ENCODE results near the gene SYDE2. TPM values are rescaled to one million over a fixed set of nuclear protein-coding genes. Genes with fewer than 3 reads are reported as not detected.
"Not testable (repeated sequence)": the region's sequence is repeated elsewhere in the genome, so short reads cannot be mapped to it uniquely, and the experiment has no call there.

Gene SYDE2
- 2.3 and 3.7 TPM in 2 replicates for total RNA-seq (2014; rRNA removed; shearing (Covaris generic))
- 1.4 and 2.5 TPM in 2 replicates for polyA plus RNA-seq (2015; cell fraction: cytosol; rRNA removed)
- 3.2 and 3.8 TPM in 2 replicates for polyA plus RNA-seq (2015; cell fraction: nucleus; rRNA removed)

DNA sequence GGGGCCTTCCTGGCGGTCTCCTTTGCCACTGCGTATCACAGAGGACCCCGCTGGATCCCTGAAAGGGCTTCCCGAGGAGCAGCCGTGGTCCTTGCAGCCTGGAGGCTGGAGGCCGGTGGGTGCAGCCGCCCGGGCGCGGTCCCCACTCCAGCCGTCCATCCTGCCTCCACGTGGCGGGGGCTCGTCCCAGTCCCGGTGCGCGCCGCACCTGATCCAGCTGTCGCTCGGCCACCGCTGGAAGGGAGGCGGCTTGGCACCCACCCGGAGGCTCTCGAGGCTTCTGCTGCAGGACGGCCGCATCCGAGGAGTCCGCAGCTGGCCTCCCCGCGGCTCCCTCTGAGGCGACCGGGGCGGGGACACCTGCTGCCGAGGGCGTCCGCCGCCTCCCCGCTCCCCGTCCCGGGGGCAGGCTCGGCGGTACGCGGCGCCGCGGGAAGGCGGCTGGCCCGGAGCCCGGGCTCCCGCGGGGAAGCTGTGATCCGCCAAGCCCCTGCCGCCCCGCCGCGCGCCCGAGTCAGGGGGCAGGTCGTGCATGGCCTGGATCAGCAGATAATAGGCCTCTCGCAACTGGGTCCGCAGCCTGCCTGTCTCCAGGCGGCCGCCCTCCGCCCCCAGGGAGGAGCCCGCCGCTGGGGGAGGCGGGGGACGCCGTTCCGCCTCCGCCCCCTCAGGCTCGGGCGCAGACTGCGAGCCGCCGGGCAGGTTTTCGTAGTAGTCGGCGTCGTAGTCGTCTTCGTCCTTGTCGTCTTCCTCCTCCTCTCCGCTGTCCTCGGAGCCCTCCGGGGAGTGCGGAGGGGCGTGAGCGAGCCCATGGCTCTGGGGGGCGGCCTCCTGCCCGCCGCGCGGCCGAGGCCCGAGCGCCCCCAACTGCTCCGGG, at the start of gene SYDE2:
Gene SYDE2, minus strand, starts transcription at position 554 of the 877 bp plus-strand sequence. Its CDS starts 20 bp downstream, at position 534.
- peak; percentile 86 for DNase-seq (ENCODE audit: low read depth)

- not testable (repeated sequence) for DNase-seq (ENCODE audit: low read depth)
These were observed 48.2 kb upstream of the SYDE2 start for GRCh38 chr1:85249042-85249441.

DNA sequence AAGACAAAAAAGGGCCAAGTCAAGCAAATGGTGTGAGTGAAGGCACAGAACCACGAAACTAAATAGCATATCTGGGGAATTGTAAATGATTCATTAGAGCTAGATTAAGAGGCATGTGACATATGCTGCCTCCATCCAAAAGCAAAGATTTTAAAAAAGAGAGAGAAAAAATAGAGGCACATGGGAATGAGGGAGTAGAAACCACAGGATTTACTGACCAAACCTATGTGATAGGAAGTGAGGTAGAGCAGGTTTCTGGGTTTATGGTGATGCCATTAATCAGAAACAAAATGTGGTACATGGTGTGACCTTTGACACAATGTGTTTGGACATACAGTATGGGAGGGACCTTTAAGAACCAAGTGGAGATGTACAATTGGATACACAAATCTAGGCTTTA, 45.1 kb upstream of the SYDE2 start:
- DNase-seq (ENCODE audit: low read depth): no peak

DNA sequence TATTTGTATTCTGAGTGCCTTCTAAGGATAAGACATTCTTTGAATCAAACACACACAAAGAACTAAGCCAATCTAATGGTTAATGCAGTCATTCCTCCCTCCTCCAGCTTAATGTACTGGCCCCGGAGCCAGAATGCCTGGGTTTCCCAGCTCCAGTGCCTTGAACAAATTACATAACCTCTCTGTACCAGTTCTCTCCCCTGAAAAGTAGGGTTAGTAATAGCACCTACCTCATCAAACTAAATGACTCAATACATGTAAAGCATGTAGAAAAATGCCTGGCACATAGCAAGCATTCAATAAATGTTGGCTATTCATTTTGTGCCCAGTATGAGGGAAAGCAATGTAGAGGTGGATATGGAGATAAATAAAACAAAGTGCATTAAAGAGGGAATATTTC, 44.6 kb upstream of the SYDE2 start:
- DNase-seq (ENCODE audit: low read depth): no peak

GRCh38 chr1:85244271-85245061, 43.6 kb upstream of the SYDE2 start:
- DNase-seq (ENCODE audit: low read depth): peak; percentile 55

GRCh38 chr1:85243372-85243771, 42.6 kb upstream of the SYDE2 start:
- DNase-seq (ENCODE audit: low read depth): no peak

GRCh38 chr1:85240643-85241042, 39.8 kb upstream of the SYDE2 start:
- DNase-seq (ENCODE audit: low read depth): no peak

DNA sequence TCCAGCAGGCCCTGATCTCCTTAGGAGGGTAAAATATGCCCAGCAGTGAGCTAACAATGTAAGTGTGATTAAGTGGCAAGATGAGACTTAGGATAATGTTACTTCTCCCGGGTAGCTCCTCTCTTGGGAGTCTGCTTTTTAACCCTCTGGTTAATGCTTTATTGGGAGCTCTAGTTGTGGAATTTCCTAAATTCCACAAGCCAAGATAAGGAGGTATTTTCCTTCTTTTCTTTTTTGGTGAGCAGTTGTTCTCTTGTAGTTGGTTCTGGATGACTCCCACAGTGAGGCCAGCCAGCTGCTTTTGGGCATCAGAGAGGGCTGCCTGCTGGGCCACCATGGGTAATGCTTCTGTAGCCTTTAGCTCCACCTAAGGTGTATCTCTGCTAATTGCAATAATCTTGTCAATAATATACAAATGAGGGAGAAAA, 39.4 kb upstream of the SYDE2 start:
- DNase-seq (ENCODE audit: low read depth): no peak

DNA sequence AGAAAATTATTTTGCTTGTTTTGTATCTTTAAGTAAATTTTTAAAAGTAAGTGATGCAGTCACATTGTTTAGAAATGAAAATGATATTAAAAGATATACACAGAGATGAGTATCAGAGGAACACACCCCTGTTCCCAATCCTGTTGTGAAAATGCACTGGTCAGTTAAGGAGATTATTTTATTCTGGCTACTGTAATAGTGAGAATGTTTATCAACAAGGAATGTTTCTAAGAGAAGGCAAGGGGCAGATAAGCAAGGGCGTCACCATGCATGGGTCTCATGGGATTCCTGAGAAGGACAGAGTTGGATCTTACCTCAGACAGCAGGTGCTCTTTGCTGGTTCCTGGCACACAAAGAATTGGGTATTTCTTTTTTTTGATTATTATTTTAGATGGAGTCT, 36.8 kb upstream of the SYDE2 start:
- no peak for DNase-seq (ENCODE audit: low read depth)

GRCh38 chr1:85230305-85230977, 29.6 kb upstream of the SYDE2 start:
- no peak for DNase-seq (ENCODE audit: low read depth)

DNA sequence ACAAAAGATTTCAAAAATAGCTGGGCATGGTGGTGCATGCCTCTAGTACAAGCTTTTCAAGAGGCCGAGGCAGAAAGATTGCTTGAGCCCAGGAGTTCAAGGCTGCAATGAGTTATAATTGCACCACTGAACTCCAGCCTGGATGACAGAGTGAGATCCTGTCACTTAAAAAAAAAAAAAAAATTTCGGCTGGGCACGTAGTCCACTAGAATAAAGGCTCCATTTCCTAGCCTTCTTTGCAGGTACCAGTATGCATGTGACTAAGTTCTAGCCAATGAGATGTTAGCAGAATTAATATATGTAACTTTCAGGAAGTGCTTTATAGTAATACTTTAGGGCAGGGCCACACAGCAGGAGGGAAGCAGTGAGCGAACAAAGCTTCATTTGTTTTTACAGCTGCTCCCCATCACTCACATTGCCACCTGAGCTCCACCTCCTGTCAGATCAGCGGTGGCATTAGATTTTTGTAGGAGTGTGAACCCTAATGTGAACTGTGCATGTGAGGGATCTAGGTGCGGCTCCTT, 28.8 kb upstream of the SYDE2 start:
- DNase-seq (ENCODE audit: low read depth): peak; percentile 5

GRCh38 chr1:85228972-85229371, 28.2 kb upstream of the SYDE2 start:
- DNase-seq (ENCODE audit: low read depth): no peak

DNA sequence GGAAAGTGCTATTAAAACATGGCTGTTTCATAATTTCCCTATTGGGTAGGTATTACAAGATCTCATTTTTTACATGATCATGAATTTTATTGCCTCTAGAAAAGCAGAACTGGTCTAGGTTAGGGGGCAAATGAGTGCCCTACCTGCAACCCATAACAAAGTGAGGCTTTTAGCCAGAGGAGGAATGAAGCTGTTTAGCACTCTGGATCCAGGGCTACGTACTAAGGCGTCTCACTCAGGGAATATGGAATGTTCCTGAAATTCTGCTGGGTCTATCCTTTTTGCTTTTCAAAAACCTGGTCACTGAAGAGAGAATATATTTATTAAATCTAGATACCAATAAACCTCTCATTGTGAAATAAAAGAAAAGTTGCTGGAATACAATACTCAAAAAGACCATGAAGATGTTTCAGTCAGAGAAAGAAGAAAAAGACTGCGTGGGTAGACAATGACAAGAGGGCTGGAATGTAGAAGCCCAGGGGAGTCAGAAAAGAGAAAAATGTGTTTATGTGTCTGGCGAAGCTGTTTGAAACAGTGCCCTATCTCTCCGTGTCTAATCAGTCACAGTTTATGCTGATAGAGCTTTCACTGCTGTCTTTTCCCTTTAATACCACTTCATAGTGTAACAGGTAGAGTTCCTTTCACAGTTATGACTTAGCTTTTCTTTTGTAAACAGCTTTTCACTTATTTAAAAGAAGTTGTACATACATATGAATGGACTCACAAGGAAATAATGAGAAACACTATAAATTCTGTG, 25.0 kb upstream of the SYDE2 start:
- no peak for DNase-seq (ENCODE audit: low read depth)

- DNase-seq (ENCODE audit: low read depth): no peak
These were observed 24.2 kb upstream of the SYDE2 start for GRCh38 chr1:85224734-85225623.

- DNase-seq (ENCODE audit: low read depth): no peak
These were observed 23.5 kb upstream of the SYDE2 start for GRCh38 chr1:85224295-85224694.

DNA sequence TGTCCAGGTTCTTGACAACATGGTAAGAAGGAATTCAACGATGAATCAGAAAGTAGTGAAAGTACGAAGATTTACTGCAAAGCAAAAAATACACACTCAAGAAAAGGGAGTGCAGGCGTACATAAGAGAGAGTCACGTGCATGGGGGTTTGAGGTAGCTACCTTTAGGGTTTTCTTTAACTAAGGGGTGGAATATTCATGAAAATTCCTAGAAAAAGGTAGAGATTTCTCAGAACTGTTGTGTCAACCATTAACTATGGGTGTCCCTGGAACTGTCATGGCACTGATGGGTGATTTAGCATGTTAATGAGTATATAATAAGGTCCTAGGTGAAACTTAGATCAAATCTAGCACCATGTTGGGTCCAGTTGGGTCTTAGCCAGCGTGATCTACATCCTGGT, 22.5 kb upstream of the SYDE2 start:
- no peak for DNase-seq (ENCODE audit: low read depth)

GRCh38 chr1:85220756-85221201, 20.0 kb upstream of the SYDE2 start:
- no peak for DNase-seq (ENCODE audit: low read depth)

DNA sequence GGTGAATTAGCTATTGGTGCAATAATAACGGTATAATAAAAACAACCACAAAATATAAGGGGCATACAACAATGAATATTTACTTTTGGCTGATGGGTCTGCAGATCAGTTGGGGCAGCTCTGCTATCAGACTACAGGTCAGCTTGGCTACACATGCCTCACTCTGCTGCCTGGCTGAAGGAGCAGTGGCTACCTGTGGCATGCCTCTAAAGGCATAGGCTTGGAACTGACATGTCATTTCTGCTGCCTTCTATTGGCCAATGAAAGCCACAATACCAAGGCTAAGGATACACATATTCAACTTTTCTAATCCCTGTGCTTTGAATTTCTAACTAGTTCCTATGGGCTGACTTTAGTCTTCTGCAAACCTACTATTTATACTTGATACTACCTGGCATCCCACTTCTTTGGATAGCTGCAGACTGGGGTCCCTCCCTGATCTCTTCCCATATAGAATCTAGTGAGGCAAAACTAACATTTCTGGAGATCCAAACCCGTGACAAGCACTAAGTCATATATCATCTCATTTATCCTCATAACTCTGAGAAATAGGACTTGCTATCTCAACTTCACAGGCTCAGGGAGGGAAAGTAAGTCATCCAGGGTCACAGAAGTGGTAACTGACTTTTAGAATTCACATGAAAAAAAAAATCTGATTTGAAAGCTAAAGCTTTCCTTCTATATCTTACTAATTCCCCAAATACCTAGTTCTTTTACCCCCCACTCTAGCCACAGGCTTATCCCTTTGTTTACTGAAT, 19.2 kb upstream of the SYDE2 start:
- DNase-seq (ENCODE audit: low read depth): no peak

- DNase-seq (ENCODE audit: low read depth): no peak
These were observed 15.9 kb upstream of the SYDE2 start for GRCh38 chr1:85216697-85217096.

Measured in HT1080 (cell line).